Amniotic stem cell (primary cell): ENCODE measurements around the gene KDM6B.

Experiments used
- DNase-seq: peaks from one replicate; lab custom pipeline; 2025; lab: John Stamatoyannopoulos, UW

Gene KDM6B

GRCh38 chr17:7880076-7880868 is 46.3 kb downstream of the KDM6B start:
- no peak for DNase-seq

DNA sequence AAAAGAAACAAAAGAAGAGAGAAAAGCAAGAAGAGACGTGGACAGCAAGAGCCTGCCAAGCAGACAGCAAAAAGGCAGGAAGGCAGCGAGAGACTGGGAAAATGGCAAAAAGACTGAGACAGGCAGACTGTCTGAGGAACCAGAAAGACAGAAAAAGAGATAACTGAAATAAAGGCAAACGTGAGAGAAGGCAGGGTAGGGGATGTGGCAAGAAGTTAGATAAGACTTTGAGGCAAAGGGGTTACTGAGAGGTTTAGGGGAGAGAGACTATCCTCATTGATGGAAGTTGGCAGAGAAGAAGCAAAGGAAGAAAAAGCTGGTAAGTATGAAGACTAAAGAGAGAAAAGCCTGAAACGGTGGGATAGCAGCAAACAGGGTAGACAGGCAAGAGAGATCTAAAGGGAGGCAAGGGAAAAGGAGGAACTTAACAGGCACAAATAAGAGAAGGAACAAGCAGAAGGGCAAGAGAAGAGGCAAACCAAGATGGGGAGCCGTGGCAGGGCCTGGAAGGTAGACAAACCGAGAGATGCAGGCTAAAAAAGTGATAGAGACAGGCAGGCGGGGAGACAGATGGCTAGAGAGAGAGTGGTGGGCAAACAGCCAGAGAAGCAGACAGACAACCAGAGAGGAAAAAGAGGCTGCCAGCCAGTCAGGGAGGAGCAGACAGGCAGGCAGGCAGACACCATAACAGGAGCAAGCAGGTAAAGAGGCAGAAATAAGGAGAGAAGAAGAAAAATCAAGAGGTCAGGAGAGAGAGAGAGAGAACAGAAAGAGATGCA is 47.4 kb downstream of the KDM6B start:
- no peak for DNase-seq

- DNase-seq, result no peak
These were observed 48.1 kb downstream of the KDM6B start for GRCh38 chr17:7882068-7882467.

GRCh38 chr17:7882629-7883028 is 48.6 kb downstream of the KDM6B start:
- no peak for DNase-seq
